GM13977 (cell line): ENCODE results near the gene DLG2.

Source experiments
- DNase-seq: peaks from one replicate; pipeline ENCODE4 v3.0.0; 2012; ENCODE audit warnings: low spot score
- CTCF ChIP-seq: IDR thresholded peaks from 2 replicates; pipeline ENCODE4 v1.5.1; 2012; ENCODE audit warnings: mild to moderate bottlenecking, control low read depth; ENCODE audit not compliant: insufficient read depth; ENCODE audit errors: extremely low read depth, missing control alignments
- in situ Hi-C: fragments of 300-500 bp; cut with MboI; formaldehyde crosslinking; loops from one replicate; pipeline ENCODE4 v1.12.0; 2022; ENCODE audit warnings: low sequenced_read_pairs, low pct_unique_long_range_greater_than_20kb, mixed read lengths, inconsistent platforms; ENCODE audit not compliant: unreplicated experiment

Gene DLG2

DNA sequence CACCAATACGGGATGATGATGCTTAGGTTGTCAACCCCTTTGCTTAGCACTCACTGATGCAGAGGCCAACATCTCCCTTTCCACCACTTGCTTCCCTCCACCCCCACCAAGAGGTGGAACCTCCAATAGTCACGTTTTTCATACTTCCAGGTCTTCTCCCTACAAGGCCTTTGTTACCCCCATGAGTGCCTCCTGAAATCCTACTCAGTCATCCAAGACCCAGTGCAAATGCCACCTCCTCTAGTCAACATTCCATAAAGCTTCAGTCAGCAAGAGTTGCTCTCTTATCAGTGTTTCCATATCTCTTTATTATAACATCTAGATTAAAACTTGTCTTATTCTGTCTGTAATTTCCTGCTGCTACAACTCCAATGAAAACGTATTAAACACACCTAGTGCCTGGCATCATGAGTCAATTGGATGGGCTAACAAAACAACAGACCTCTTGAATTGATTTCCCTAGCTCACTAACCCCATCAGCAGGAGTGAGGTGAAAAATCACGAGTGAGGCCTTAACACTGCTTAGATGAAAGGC, 1970.3 kb downstream of the DLG2 start:
- in situ Hi-C loops, result no loop called here
- no peak for TF ChIP-seq CTCF
- DNase-seq, result no peak

- no peak for TF ChIP-seq CTCF
- no peak for DNase-seq
- in situ Hi-C loops, result no loop called here
Observed at GRCh38 chr11:83655976-83656375, 1971.2 kb downstream of the DLG2 start.

GRCh38 chr11:83649528-83649855, 1977.7 kb downstream of the DLG2 start:
- TF ChIP-seq CTCF, result no peak
- in situ Hi-C loops, result no loop called here
- no peak for DNase-seq

DNA sequence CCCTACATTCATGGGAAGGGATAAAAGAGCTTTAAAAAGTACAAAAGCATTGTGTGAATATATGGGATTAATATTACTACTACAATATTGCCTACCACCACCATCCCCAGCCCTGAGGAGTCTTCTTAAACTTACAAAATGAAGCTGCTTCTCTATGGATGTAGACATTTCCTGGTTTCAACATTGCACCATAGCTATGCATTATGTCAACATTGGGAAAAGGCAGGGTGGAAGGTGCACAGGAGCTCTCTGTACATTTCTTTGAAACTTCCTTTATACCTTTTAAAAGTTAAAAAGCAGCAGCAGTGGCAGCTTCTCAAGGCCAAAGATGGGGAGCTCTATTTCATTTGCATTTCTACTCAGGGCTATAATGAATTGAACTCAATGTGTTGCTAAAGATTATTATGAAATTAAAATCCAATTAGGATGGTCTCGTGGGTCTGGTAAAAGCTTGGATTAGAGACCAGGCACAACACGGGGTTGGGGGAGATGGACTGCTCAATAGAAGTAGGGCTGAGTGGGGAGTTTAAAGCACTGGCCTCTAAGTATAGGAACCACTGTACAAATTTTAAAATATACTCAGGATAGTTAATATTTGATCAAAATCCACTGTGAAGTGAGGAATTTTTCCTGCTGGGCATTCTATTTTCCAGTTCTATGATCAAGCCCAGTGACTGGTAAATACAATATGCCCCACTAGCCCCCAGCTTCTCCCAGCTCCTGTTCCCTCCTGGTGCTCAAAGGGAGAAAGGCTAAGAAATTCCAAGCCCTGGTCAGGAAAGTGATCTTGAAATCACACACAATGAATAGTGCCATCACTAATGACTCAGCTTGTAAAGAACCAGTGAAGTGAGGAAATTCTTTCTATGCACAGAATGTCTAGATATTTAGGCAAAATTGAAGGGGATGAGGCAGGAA, 1978.3 kb downstream of the DLG2 start:
- no peak for DNase-seq
- in situ Hi-C loops, result no loop called here

GRCh38 chr11:83645561-83645960, 1981.6 kb downstream of the DLG2 start:
- in situ Hi-C loops, result no loop called here
- DNase-seq, result no peak
- no peak for TF ChIP-seq CTCF

More for the DNA sequence above, 1978.3 kb downstream of the DLG2 start:
- no peak for TF ChIP-seq CTCF

GRCh38 chr11:83643115-83643514, 1984.0 kb downstream of the DLG2 start:
- no peak for DNase-seq
- no peak for TF ChIP-seq CTCF
- in situ Hi-C loops, result no loop called here

DNA sequence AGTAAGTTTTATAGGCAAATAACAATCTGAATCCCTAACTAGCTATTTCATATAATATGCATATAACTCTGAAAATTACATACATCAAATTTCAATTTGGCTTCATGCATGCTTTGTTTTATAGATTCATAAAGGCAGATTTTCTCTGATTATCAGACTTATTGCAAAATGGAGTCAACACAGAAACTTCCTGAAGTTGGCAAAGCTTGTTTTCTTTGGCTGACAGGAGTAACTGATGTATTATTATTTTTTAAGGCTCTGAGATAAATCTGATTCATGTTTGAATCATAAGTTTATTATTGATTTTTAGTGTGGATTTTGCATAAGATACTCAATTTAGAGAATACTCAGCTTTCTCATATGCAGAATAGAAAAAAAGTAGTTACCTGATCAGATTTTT, 1984.6 kb downstream of the DLG2 start:
- no peak for DNase-seq
- in situ Hi-C loops, result no loop called here
- no peak for TF ChIP-seq CTCF
